Neural cell (in vitro differentiated cells): Measurements from ENCODE around the gene RPL39L. TPM values are rescaled to one million over a fixed set of nuclear protein-coding genes. Genes with fewer than 3 reads are reported as not detected.

Experiments used
- H2AFZ ChIP-seq: fragments of 200-600, 300-800 bp; sonication (generic), shearing (Covaris generic); 2 replicates; pipeline ENCODE4 v1.6.0; 2014; ENCODE audit warnings: low read depth, mild to moderate bottlenecking, antibody characterized with exemption, low read length, moderate library complexity
- H3F3A ChIP-seq: fragments of 200-600 bp; shearing (Covaris generic); 2 replicates; pipeline ENCODE4 v1.6.1; 2016; ENCODE audit warnings: mild to moderate bottlenecking, moderate library complexity, mixed read lengths, antibody characterized with exemption, low read length; ENCODE audit not compliant: insufficient read depth, poor library complexity, severe bottlenecking
- H3K27ac ChIP-seq: fragments of 200-600, 300-800 bp; sonication (generic), shearing (Covaris generic); 2 replicates; pipeline ENCODE4 v1.5.1; 2014; ENCODE audit warnings: mild to moderate bottlenecking, low read length, moderate library complexity
- H3K27me3 ChIP-seq: fragments of 300-800, 200-600 bp; sonication (generic), shearing (Covaris generic); 2 replicates; pipeline ENCODE4 v1.6.0; 2014; ENCODE audit warnings: mild to moderate bottlenecking, low read depth, low read length, moderate library complexity; ENCODE audit not compliant: insufficient read depth
- H3K36me3 ChIP-seq: fragments of 300-800, 200-600 bp; sonication (generic), shearing (Covaris generic); 2 replicates; pipeline ENCODE4 v1.5.1; 2014; ENCODE audit warnings: mild to moderate bottlenecking, antibody characterized with exemption, low read length, moderate library complexity; ENCODE audit not compliant: insufficient read depth
- H3K4me2 ChIP-seq: fragments of 300-800, 200-600 bp; sonication (generic), shearing (Covaris generic); 2 replicates; pipeline ENCODE4 v1.6.0; 2014; ENCODE audit warnings: mild to moderate bottlenecking, low read length
- H3K4me3 ChIP-seq: fragments of 300-800, 200-600 bp; sonication (generic), shearing (Covaris generic); 2 replicates; pipeline ENCODE4 v1.5.1; 2014; ENCODE audit warnings: mild to moderate bottlenecking, low read length, moderate library complexity
- H3K79me2 ChIP-seq: fragments of 200-600 bp; shearing (Covaris generic); replicated peaks from 2 replicates; pipeline ENCODE4 v1.6.0; 2014; ENCODE audit warnings: mild to moderate bottlenecking, low read length, moderate library complexity; ENCODE audit not compliant: insufficient read depth
- H3K9ac ChIP-seq: fragments of 300-800, 200-600 bp; sonication (generic), shearing (Covaris generic); 2 replicates; pipeline ENCODE4 v1.6.1; 2016; ENCODE audit warnings: mild to moderate bottlenecking, low read length, mixed read lengths
- H3K9me2 ChIP-seq: fragments of 200-600 bp; shearing (Covaris generic); 2 replicates; pipeline ENCODE4 v1.6.1; 2016; ENCODE audit warnings: mild to moderate bottlenecking, low read length, mixed read lengths; ENCODE audit not compliant: insufficient read depth
- H3K9me3 ChIP-seq: fragments of 200-600, 300-800 bp; sonication (generic), shearing (Covaris generic); 2 replicates; pipeline ENCODE4 v1.6.1; 2016; ENCODE audit warnings: mild to moderate bottlenecking, mixed run types, low read length, moderate library complexity, mixed read lengths
- H4K20me1 ChIP-seq: fragments of 200-600 bp; shearing (Covaris generic); 2 replicates; pipeline ENCODE4 v1.6.1; 2016; ENCODE audit warnings: mild to moderate bottlenecking, mixed run types; ENCODE audit not compliant: insufficient read depth
- EP300 ChIP-seq: fragments of 450-650 bp; conservative IDR thresholded peaks from 2 replicates; pipeline ENCODE4 v1.6.1; 2014; ENCODE audit warnings: antibody characterized with exemption, mild to moderate bottlenecking, moderate library complexity; ENCODE audit not compliant: poor library complexity, severe bottlenecking
- EZH2 ChIP-seq: fragments of 200-600, 300-800 bp; shearing (Covaris generic), sonication (generic); IDR thresholded peaks from 2 replicates; pipeline ENCODE4 v1.6.1; 2014; ENCODE audit warnings: antibody characterized with exemption, low read length, borderline replicate concordance, mild to moderate bottlenecking; ENCODE audit not compliant: insufficient read depth, poor library complexity, severe bottlenecking
- MXI1 ChIP-seq: fragments of 450-650 bp; conservative IDR thresholded peaks from 2 replicates; pipeline ENCODE4 v1.6.1; 2014; ENCODE audit warnings: antibody characterized with exemption, mild to moderate bottlenecking; ENCODE audit not compliant: poor library complexity, severe bottlenecking
- POLR2AphosphoS5 ChIP-seq: IDR thresholded peaks from 2 replicates; pipeline ENCODE4 v1.6.1; 2012
- RAD21 ChIP-seq: fragments of 450-650 bp; conservative IDR thresholded peaks from 2 replicates; pipeline ENCODE4 v1.6.1; 2014; ENCODE audit warnings: antibody characterized with exemption, mild to moderate bottlenecking, moderate library complexity
- SMC3 ChIP-seq: fragments of 450-650 bp; conservative IDR thresholded peaks from 2 replicates; pipeline ENCODE4 v1.6.1; 2014; ENCODE audit warnings: antibody characterized with exemption, mild to moderate bottlenecking, moderate library complexity; ENCODE audit not compliant: poor library complexity
- TAF1 ChIP-seq: IDR thresholded peaks from 2 replicates; pipeline ENCODE4 v1.6.1; 2012; ENCODE audit warnings: low read depth
- polyA plus RNA-seq: library from polyadenylated mRNA; depleted of rRNA; stranded (reverse); fragments of >200 nt; gene quantifications from 2 replicates; pipeline ENCODE4 v1.2.3, GENCODE V29; 2014
- TF ChIP-seq, protein P1 (sequence below): fragments of 450-650 bp; IDR thresholded peaks from 2 replicates; pipeline ENCODE4 v1.5.1; 2014; ENCODE audit warnings: antibody characterized with exemption, mild to moderate bottlenecking, moderate library complexity; ENCODE audit not compliant: poor library complexity, severe bottlenecking
- TF ChIP-seq, protein P2 (sequence below): IDR thresholded peaks from 2 replicates; pipeline ENCODE4 v1.6.1; 2012; ENCODE audit warnings: borderline replicate concordance

RPL39L gene
- polyA plus RNA-seq, 1 donor from 2014 or later: 19.9 TPM

DNA sequence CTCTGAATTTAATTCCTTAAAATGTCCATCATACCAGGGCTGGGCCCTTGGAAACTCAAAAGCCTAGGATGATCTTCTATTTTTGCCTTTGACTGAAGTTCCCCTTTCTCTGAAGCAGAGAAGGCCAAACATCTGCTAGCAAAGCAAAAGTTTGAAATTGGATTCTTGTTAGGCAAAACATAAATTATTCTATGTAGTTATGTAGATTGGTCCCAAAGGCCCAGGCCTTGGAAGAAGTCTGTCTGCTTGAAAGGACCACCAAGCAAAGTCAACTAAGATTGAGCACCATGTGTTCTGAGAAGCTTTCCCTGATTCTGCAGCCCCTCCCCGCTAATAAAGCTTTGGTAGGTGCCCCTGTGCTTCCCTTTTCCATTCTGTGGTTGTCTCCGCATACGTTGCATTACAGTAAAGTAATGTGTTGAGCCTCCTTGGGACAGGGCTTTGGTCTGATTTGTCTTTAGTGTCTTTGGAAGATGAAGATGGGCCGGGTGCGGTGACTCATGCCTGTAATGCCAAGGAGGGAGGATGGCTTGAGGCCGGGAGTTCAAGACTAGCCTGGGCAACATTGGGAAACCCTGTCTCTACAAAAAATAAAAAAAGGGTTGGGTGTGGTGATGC lies 56.4 kb downstream of the RPL39L start:
- Histone ChIP-seq H4K20me1 (no peaks in the 10 kb centered on the region), H3K4me2 (no peak overlapping the region), H2AFZ (no peak overlapping the region), H3K27ac (no peak overlapping the region), H3K4me3 (no peak overlapping the region), H3K9me2 (no peaks in the 10 kb centered on the region), H3K9ac (no peak overlapping the region), H3K79me2 (no peaks in the 10 kb centered on the region), H3K36me3 (no peaks in the 10 kb centered on the region), H3F3A (no peaks in the 10 kb centered on the region), H3K9me3 (no peaks in the 10 kb centered on the region), H3K27me3 (no peaks in the 10 kb centered on the region)
- TF ChIP-seq SMC3 (no peak), RAD21 (no peak), EP300 (no peak), EZH2 (no peak)

DNA sequence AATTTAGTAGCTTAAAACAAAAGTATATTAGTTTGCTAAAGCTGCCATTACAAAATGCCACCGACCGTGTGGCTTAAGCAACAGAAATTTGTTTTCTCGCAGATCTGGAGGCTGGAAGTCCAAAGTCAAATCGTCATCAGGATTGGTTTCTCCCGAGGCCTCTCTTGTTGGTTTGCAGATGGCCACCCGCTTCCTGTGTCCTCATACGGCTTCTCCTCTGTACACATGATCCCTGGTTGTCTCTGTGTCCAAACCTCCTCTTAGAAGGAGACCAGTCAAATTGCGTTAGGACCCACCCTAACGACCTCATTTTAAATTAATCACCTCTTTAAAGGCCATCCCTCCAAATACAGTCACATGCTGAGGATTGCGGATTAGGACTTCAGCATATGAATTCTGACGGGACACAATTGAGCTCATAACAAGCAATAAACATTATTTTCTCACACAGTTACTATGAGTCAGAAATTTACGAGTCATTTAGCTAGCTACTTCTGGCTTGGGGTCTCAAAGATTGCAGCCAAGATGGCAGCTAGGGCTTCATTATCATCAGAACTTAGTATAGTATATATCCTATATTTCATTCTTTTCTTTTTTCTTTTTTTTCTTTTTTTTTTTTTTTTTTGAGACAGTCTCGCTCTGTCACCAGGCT lies 58.4 kb downstream of the RPL39L start:
- no peaks in the 10 kb centered on the region for H3K9me3 ChIP-seq
- H3K9me2 ChIP-seq: no peaks in the 10 kb centered on the region
- H2AFZ ChIP-seq: no peak overlapping the region

More for the DNA sequence above, 58.4 kb downstream of the RPL39L start:
- Histone ChIP-seq H3K36me3 (no peaks in the 10 kb centered on the region), H3K9ac (no peak overlapping the region), H3K79me2 (no peaks in the 10 kb centered on the region), H3K27ac (no peak overlapping the region), H3K27me3 (no peaks in the 10 kb centered on the region), H3K4me2 (no peak overlapping the region), H4K20me1 (no peaks in the 10 kb centered on the region), H3F3A (no peaks in the 10 kb centered on the region), H3K4me3 (no peak overlapping the region)
- no peak for TF ChIP-seq SMC3
- TF ChIP-seq, protein P1, sequence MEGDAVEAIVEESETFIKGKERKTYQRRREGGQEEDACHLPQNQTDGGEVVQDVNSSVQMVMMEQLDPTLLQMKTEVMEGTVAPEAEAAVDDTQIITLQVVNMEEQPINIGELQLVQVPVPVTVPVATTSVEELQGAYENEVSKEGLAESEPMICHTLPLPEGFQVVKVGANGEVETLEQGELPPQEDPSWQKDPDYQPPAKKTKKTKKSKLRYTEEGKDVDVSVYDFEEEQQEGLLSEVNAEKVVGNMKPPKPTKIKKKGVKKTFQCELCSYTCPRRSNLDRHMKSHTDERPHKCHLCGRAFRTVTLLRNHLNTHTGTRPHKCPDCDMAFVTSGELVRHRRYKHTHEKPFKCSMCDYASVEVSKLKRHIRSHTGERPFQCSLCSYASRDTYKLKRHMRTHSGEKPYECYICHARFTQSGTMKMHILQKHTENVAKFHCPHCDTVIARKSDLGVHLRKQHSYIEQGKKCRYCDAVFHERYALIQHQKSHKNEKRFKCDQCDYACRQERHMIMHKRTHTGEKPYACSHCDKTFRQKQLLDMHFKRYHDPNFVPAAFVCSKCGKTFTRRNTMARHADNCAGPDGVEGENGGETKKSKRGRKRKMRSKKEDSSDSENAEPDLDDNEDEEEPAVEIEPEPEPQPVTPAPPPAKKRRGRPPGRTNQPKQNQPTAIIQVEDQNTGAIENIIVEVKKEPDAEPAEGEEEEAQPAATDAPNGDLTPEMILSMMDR: no peak
- TF ChIP-seq, protein P2, sequence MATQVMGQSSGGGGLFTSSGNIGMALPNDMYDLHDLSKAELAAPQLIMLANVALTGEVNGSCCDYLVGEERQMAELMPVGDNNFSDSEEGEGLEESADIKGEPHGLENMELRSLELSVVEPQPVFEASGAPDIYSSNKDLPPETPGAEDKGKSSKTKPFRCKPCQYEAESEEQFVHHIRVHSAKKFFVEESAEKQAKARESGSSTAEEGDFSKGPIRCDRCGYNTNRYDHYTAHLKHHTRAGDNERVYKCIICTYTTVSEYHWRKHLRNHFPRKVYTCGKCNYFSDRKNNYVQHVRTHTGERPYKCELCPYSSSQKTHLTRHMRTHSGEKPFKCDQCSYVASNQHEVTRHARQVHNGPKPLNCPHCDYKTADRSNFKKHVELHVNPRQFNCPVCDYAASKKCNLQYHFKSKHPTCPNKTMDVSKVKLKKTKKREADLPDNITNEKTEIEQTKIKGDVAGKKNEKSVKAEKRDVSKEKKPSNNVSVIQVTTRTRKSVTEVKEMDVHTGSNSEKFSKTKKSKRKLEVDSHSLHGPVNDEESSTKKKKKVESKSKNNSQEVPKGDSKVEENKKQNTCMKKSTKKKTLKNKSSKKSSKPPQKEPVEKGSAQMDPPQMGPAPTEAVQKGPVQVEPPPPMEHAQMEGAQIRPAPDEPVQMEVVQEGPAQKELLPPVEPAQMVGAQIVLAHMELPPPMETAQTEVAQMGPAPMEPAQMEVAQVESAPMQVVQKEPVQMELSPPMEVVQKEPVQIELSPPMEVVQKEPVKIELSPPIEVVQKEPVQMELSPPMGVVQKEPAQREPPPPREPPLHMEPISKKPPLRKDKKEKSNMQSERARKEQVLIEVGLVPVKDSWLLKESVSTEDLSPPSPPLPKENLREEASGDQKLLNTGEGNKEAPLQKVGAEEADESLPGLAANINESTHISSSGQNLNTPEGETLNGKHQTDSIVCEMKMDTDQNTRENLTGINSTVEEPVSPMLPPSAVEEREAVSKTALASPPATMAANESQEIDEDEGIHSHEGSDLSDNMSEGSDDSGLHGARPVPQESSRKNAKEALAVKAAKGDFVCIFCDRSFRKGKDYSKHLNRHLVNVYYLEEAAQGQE: no peak
- TF ChIP-seq TAF1: no peak
- TF ChIP-seq MXI1: no peak
- no peak for TF ChIP-seq EZH2
- TF ChIP-seq POLR2AphosphoS5: no peak
- TF ChIP-seq EP300: no peak
- TF ChIP-seq RAD21: no peak
